GM12878 (cell line): ENCODE measurements around the gene ACTL6A. TPM values are rescaled to one million over a fixed set of nuclear protein-coding genes. Genes with fewer than 3 reads are reported as not detected.

ENCODE experiments used
- ATAC-seq: fragments of 200-7000 bp; cut with Tn5 transposase; 3 replicates; pipeline ENCODE4 v1.9.1; 2020; ENCODE audit warnings: mild to moderate bottlenecking, moderate library complexity
- BruUV-seq: library from RNA; stranded (reverse); fragments of 400-500 nt; replicated peaks from 2 replicates; lab custom pipeline; 2021; lab: Mats Ljungman, UMichigan
- CTCF ChIA-PET: fragments of 300-600 bp; sonication (Branson Sonifier 250); formaldehyde crosslinking; extraction: SDS; loops from one replicate; lab custom pipeline; 2021; ENCODE audit warnings: inconsistent platforms; lab: Yijun Ruan, JAX
- POLR2A ChIA-PET: fragments of 350-600 bp; formaldehyde crosslinking; extraction: SDS; loops from one replicate; lab custom pipeline; 2021; ENCODE audit warnings: inconsistent platforms; lab: Charles Lee
- RAD21 ChIA-PET: fragments of 300-600 bp; sonication (Branson Sonifier 250); formaldehyde crosslinking; loops from one replicate; lab custom pipeline; 2023; ENCODE audit warnings: antibody characterized with exemption; ENCODE audit not compliant: unreplicated experiment; lab: Charles Lee
- SMC1A ChIA-PET: fragments of 300-600 bp; sonication (Branson Sonifier 250); formaldehyde crosslinking; loops from one replicate; lab custom pipeline; 2023; ENCODE audit not compliant: unreplicated experiment, uncharacterized antibody; lab: Charles Lee
- DNase-seq: peaks from one replicate; pipeline ENCODE4 v3.0.0-alpha.2; 2011; ENCODE audit warnings: low read depth, low spot score
- FAIRE-seq: peaks from 3 replicates; lab custom pipeline; 2011; peaks lifted over from hg19 to GRCh38; lab: Jason Lieb, UNC
- H2AFZ ChIP-seq: 2 replicates; pipeline ENCODE4 v1.6.0; 2011; ENCODE audit warnings: low read depth, low read length, control low read depth; ENCODE audit not compliant: control insufficient read depth
- H3K27ac ChIP-seq: 2 replicates; pipeline ENCODE4 v1.5.1; 2011; ENCODE audit warnings: control low read depth; ENCODE audit not compliant: control insufficient read depth, insufficient read depth
- H3K27me3 ChIP-seq, 2 experiments: replicated peaks in 1 of 2; 2 replicates each; pipeline versions ENCODE4 v1.6.0 to v1.6.1; 2011; ENCODE audit warnings: low read length in 1 of 2; ENCODE audit not compliant: control insufficient read depth in 2 of 2, insufficient read depth in 2 of 2
- H3K36me3 ChIP-seq, 2 experiments: 2 replicates each; pipeline ENCODE4 v1.5.1; 2011; ENCODE audit warnings: low read length in 1 of 2; ENCODE audit not compliant: control insufficient read depth in 2 of 2, insufficient read depth in 2 of 2
- H3K4me1 ChIP-seq: 2 replicates; pipeline ENCODE4 v1.6.1; 2011; ENCODE audit warnings: mild to moderate bottlenecking, low read length, moderate library complexity, mixed read lengths; ENCODE audit not compliant: control insufficient read depth, insufficient read depth
- H3K4me2 ChIP-seq: 2 replicates; pipeline ENCODE4 v1.6.0; 2011; ENCODE audit warnings: control low read depth; ENCODE audit not compliant: control insufficient read depth, insufficient read depth
- H3K4me3 ChIP-seq: fragments of 200-600 bp; sonication (generic); 2 replicates; pipeline ENCODE4 v1.5.1; 2016
- H3K79me2 ChIP-seq: 2 replicates; pipeline ENCODE4 v1.6.0; 2011; ENCODE audit warnings: low read length; ENCODE audit not compliant: control insufficient read depth, insufficient read depth
- H3K9ac ChIP-seq: 2 replicates; pipeline ENCODE4 v1.8.0; 2011; ENCODE audit warnings: low read length, control low read depth, mixed read lengths; ENCODE audit not compliant: control insufficient read depth, insufficient read depth
- H3K9me3 ChIP-seq: replicated peaks from 3 replicates; pipeline ENCODE4 v1.5.1; 2011; ENCODE audit warnings: mild to moderate bottlenecking, low read length; ENCODE audit not compliant: control insufficient read depth, insufficient read depth
- H4K20me1 ChIP-seq: 2 replicates; pipeline ENCODE4 v1.6.0; 2011; ENCODE audit not compliant: control insufficient read depth, insufficient read depth
- BCL3 ChIP-seq: IDR thresholded peaks from 2 replicates; pipeline ENCODE4 v1.6.1; 2011; ENCODE audit warnings: borderline replicate concordance, low read depth, mild to moderate bottlenecking, moderate library complexity, low read length; ENCODE audit not compliant: insufficient read depth, poor library complexity, severe bottlenecking
- E2F8 ChIP-seq: fragments of 450-650 bp; IDR thresholded peaks from 2 replicates; pipeline ENCODE4 v1.6.1; 2018; ENCODE audit warnings: mild to moderate bottlenecking, low read depth, moderate library complexity; ENCODE audit not compliant: partially characterized antibody
- EP300 ChIP-seq, 2 experiments: fragments of 150-350 bp in 1 of 2; IDR thresholded peaks; 2 replicates each; pipeline ENCODE4 v1.6.1; 2011 to 2012; ENCODE audit warnings: low read depth in 2 of 2, low read length in 2 of 2, borderline replicate concordance in 1 of 2, improper control_type of control experiment in 1 of 2, inconsistent platforms in 1 of 2; ENCODE audit not compliant: control insufficient read depth in 1 of 2
- FOS ChIP-seq: IDR thresholded peaks from 3 replicates; pipeline ENCODE4 v1.6.1; 2011; ENCODE audit warnings: borderline replicate concordance; ENCODE audit not compliant: insufficient read length; ENCODE audit errors: extremely low read depth
- POLR2A ChIP-seq: IDR thresholded peaks from 2 replicates; pipeline ENCODE4 v1.6.1; 2011; ENCODE audit warnings: low read depth, mild to moderate bottlenecking, low read length
- RBBP5 ChIP-seq: fragments of 200-600 bp; sonication (generic); conservative IDR thresholded peaks from 2 replicates; pipeline ENCODE4 v1.6.1; 2016
- SMAD1 ChIP-seq: fragments of 450-650 bp; IDR thresholded peaks from 2 replicates; pipeline ENCODE4 v1.6.1; 2018; ENCODE audit warnings: mild to moderate bottlenecking, low read depth; ENCODE audit not compliant: partially characterized antibody
- SMARCA5 ChIP-seq: fragments of 450-650 bp; IDR thresholded peaks from 2 replicates; pipeline ENCODE4 v1.6.1; 2017; ENCODE audit warnings: mild to moderate bottlenecking
- YBX1 ChIP-seq: fragments of 450-650 bp; IDR thresholded peaks from 2 replicates; pipeline ENCODE4 v1.6.1; 2016; ENCODE audit warnings: antibody characterized with exemption
- ZNF592 ChIP-seq: fragments of 450-650 bp; IDR thresholded peaks from 2 replicates; pipeline ENCODE4 v1.6.1; 2017; ENCODE audit warnings: mild to moderate bottlenecking, moderate library complexity
- WGBS: methylation state at CpG from one replicate; pipeline ENCODE4 v1.1.6; 2016; ENCODE audit warnings: low lambda C conversion rate; ENCODE audit not compliant: insufficient replicate concordance, insufficient coverage; ENCODE audit errors: missing lambda C conversion rate; 5-methylcytosine and 5-hydroxymethylcytosine counted together
- in situ Hi-C: fragments of 300-500 bp; cut with MboI; formaldehyde crosslinking; loops from 9 replicates; pipeline ENCODE4 v1.14.3; 2018; ENCODE audit warnings: mixed read lengths
- intact Hi-C: fragments of 100-400 bp; cut with micrococcal nuclease; formaldehyde crosslinking; loops from one replicate; pipeline ENCODE4 v1.14.2; 2022; ENCODE audit not compliant: unreplicated experiment
- polyA plus RNA-seq, 11 experiments: library from polyadenylated mRNA; depleted of rRNA in 4 of 11; unstranded in 6 of 11; stranded (reverse) in 5 of 11; fragments of >200 nt; fragmentation: Nextera tagmentation in 4 of 11; fragmentation: Illumina TruSeq in 1 of 11; extraction: Ambion mirVana in 4 of 11; extraction: Trizol in 1 of 11; gene quantifications; 1 replicate in 1 of 11; 2 replicates in 10 of 11; pipeline versions ENCODE4 v1.2.1 to v1.2.3, GENCODE V29; 2011 to 2016; ENCODE audit warnings: inconsistent platforms in 2 of 11, missing spikeins in 2 of 11, low read depth in 1 of 11
- total RNA-seq, 4 experiments: library from RNA; depleted of rRNA in 3 of 4; stranded (reverse); fragments of >200 nt in 3 of 4; fragmentation: Illumina TruSeq in 1 of 4; extraction: Trizol in 1 of 4; gene quantifications; 2 replicates each; pipeline versions ENCODE4 v1.2.1 to v1.2.3, GENCODE V29; 2013 to 2021
- TF ChIP-seq, protein P1 (sequence below): fragments of 450-650 bp; formaldehyde crosslinking; IDR thresholded peaks from 2 replicates; pipeline ENCODE4 v1.5.0; 2022; ENCODE audit warnings: mild to moderate bottlenecking, missing genetic modification characterization

Gene ACTL6A
- total and polyA plus RNA-seq, 10 of the 15 experiments (the other 5 are each of a cell fraction or from before 2014, with no cell fraction given), result 70.2 to 197 (median 105) TPM

DNA sequence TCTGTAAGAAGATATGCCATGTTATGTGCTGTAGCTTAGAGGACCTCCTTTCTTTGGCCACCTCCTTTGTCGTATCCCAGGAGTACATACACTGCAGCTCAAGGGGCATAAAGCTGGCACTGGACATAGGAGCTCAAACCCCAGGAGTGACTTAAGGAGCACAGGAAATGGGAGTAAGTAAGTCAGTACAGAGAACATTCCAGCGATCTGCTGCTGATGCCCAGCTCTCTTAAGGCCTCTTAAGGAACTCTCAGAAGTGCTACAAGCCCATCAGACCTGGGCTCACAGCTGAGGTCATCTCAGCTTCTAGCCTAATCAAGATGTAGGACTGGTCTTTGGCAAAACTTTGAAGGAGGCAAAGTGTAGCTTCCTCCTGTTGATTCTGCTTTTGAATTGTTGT, 21.6 kb upstream of the ACTL6A start:
- in situ Hi-C loops, result no loop called here
- Histone ChIP-seq H2AFZ (no peak overlapping the region), H3K4me3 (no peak overlapping the region), H3K9ac (no peak overlapping the region), H3K27me3 (no peaks in the 10 kb centered on the region; a peak in 1 of 4 replicates), H3K9me3 (no peaks in the 10 kb centered on the region), H3K4me2 (no peak overlapping the region), H3K4me1 (no peaks in the 10 kb centered on the region), H3K36me3 (no peaks in the 10 kb centered on the region), H4K20me1 (no peaks in the 10 kb centered on the region), H3K79me2 (no peaks in the 10 kb centered on the region), H3K27ac (no peak overlapping the region)
- RAD21 ChIA-PET, result no interaction called here
- SMC1A ChIA-PET, result interaction anchor here (0.6 kb wide), 1 partner anchor 10 kb away, joined by 3 read pairs; no protein-coding TSS in a partner anchor
- intact Hi-C loops, result no loop called here
- BruUV-seq, result no TSS peak
- WGBS, result 23% methylated on average over 2 of the region's 2 CpGs
- ATAC-seq, result no peak
- CTCF ChIA-PET, result no interaction called here
- POLR2A ChIA-PET, result no interaction called here
- FAIRE-seq, result no peak
- no peak for DNase-seq
- no peak for TF ChIP-seq SMAD1
- no peak for TF ChIP-seq SMARCA5
- no peak for TF ChIP-seq YBX1
- no peak for TF ChIP-seq FOS
- TF ChIP-seq RBBP5, result no peak
- no peak for TF ChIP-seq EP300 (IDR thresholded peaks at IDR 0.05; ENCODE audit: borderline replicate concordance in 1 of 2, control insufficient read depth in 1 of 2, low read depth in 2 of 2, low read length in 2 of 2)
- TF ChIP-seq, protein P1, sequence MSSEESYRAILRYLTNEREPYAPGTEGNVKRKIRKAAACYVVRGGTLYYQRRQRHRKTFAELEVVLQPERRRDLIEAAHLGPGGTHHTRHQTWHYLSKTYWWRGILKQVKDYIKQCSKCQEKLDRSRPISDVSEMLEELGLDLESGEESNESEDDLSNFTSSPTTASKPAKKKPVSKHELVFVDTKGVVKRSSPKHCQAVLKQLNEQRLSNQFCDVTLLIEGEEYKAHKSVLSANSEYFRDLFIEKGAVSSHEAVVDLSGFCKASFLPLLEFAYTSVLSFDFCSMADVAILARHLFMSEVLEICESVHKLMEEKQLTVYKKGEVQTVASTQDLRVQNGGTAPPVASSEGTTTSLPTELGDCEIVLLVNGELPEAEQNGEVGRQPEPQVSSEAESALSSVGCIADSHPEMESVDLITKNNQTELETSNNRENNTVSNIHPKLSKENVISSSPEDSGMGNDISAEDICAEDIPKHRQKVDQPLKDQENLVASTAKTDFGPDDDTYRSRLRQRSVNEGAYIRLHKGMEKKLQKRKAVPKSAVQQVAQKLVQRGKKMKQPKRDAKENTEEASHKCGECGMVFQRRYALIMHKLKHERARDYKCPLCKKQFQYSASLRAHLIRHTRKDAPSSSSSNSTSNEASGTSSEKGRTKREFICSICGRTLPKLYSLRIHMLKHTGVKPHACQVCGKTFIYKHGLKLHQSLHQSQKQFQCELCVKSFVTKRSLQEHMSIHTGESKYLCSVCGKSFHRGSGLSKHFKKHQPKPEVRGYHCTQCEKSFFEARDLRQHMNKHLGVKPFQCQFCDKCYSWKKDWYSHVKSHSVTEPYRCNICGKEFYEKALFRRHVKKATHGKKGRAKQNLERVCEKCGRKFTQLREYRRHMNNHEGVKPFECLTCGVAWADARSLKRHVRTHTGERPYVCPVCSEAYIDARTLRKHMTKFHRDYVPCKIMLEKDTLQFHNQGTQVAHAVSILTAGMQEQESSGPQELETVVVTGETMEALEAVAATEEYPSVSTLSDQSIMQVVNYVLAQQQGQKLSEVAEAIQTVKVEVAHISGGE (CRISPR knock-in tag), result no peak
- TF ChIP-seq POLR2A, result no peak
- no peak for TF ChIP-seq BCL3
- no peak for TF ChIP-seq ZNF592
- TF ChIP-seq E2F8, result no peak
